Measurements from ENCODE around the gene CCDC12.
"Not testable (repeated sequence)": the region's sequence is repeated elsewhere in the genome, so short reads cannot be mapped to it uniquely, and the experiment has no call there.

Gene CCDC12

DNA sequence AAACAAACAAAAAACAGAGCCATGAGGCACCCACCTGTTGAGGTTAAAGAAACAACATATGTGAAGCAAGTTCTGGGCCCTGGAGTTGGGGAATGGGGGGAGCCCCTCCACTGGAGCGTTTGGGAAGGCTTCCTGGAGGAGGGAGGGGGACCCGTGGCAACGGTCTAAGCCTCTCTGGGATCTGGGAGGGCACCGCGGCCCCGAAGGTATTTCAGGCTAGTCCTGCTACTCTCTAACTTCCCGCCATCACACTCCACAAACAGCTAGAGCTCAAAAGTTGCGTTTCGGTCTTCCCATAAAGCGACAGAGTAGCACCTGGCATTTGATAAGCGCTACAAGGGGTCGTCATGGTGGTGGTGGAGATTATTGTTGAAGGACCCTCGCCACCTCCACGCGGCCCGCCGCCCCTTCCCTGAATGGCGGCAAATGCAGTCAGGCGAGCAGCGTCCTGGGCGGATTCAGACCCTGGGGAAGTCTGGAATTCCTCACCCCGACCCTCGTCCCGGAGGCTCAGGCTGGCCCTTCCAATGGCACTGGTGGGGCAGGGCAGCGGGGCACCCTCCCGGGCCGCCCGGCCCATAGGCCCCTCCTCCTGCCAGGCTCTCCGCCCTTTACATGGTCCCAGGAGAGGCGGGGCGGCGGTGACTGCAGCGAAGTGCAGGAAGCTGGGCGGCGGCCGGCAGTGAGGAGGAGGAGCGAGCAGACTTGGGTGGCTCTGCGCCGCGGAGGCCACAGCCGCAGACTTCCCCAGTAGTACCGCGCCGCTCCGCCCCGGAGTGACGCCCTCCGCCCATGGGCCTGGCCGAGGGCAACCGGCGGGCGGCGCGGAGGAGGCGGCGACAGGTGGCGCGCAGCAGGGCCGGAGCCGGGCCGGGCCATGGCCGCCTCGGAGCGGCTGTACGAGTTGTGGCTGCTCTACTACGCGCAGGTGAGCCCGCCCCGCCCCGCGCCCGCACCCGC, 2.7 kb upstream of the CCDC12 start, which contains the start of gene NBEAL2:
Gene NBEAL2 (plus strand): TSS at position 682 of the 960 bp plus-strand sequence. CDS start 196 bp downstream, at position 878.
- peak; percentile 87 for FAIRE-seq

GRCh38 chr3:46978381-46978780, 1.8 kb upstream of the CCDC12 start:
- no peak for FAIRE-seq

DNA sequence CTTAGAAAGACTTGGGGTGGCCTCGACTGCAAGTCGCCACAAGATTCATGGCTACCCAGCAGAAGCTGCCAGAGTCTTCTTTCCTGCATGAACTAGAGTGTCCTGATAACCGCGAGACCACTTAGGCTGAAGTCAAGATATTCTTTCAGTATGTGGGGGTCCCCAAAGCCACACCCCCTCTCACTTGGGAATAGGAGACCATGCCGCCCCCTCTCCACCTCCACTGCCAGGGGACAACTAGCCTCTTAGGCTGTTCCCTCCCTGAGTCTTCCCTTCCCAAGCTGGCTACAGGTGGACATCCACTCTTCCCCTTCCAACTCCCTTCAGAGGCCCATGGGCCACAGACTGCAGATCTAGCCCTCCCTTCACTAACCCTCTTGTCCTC, 1.3 kb upstream of the CCDC12 start:
- FAIRE-seq: no peak

- FAIRE-seq: no peak
Observed at GRCh38 chr3:46974421-46975171, 1.9 kb downstream of the CCDC12 start.

- no peak for FAIRE-seq
Observed at GRCh38 chr3:46972396-46972795, 4.1 kb downstream of the CCDC12 start.

- FAIRE-seq: no peak
Observed at GRCh38 chr3:46971742-46972141, 4.8 kb downstream of the CCDC12 start.

- no peak for FAIRE-seq
Observed at GRCh38 chr3:46971151-46971550, 5.4 kb downstream of the CCDC12 start.

DNA sequence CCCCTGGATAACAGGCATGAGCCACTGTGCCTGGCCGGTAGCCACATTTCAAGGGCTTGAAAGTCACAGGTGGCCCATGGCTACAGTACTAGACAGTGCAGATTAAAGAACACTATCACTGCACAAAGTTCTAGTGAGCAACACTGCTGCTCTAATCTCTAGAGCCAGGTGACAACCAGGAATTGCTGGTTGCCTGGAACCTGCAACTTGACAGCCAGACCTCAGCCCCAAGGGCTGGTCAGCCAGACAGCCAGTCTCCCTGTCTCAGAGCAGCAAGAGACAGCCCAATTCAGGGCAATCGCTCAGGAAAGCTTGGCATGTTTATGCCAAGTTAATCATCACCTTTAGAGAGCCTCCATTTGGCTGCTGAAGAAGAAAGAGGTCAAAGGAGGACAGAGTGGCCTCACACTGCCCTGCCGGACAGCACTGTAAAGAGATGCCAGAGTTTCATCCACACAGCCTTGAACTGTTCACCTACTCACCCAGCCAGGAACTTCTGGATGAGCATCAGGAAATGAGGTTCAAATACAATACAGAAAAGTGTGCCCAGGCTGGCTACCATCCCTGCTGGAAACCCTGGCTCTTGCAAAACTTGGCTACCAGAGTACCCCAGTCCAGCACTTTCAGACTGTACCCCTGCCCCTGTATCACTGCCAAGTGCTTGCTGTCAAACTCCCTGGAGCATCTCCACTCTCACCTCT, 6.0 kb downstream of the CCDC12 start:
- no peak for FAIRE-seq

GRCh38 chr3:46968783-46969428, 7.6 kb downstream of the CCDC12 start:
- FAIRE-seq: no peak

GRCh38 chr3:46966811-46967210, 9.7 kb downstream of the CCDC12 start:
- no peak for FAIRE-seq

DNA sequence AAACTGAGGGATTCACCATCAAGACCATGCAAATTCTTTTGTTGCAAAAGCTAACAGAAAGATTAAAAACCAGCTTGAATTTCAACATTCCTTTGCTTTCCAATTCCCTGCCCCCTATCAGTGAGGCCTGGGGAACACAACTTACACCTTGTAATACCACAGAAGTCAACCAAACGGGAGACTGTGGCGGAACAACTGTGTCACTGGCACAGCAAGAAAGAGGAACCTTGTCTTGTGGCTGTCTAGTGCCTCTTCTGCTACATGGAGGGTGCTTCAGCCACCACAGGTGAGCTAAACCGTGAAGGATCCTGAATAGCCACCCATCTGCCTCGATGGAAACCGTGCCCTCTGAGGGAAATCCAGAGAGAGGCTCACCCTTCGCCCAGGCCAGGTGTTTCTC, 11.4 kb downstream of the CCDC12 start:
- no peak for FAIRE-seq

DNA sequence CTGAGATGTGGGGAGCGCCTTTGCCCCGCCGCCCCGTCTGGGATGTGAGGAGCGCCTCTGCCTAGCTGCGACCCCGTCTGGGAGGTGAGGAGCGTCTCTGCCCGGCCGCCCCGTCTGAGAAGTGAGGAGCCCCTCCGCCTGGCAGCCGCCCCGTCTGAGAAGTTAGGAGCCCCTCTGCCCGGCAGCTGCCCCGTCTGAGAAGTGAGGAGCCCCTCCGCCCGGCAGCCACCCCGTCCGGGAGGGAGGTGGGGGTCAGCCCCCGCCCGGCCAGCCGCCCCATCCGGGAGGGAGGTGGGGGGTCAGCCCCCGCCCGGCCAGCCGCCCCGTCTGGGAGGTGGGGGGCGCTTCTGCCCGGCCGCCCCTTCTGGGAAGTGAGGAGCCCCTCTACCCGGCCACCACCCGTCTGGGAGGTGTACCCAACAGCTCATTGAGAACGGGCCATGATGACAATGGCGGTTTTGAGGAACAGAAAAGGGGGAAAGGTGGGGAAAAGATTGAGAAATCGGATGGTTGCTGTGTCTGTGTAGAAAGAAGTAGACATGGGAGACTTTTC, 12.4 kb downstream of the CCDC12 start:
- FAIRE-seq: not testable (repeated sequence)

DNA sequence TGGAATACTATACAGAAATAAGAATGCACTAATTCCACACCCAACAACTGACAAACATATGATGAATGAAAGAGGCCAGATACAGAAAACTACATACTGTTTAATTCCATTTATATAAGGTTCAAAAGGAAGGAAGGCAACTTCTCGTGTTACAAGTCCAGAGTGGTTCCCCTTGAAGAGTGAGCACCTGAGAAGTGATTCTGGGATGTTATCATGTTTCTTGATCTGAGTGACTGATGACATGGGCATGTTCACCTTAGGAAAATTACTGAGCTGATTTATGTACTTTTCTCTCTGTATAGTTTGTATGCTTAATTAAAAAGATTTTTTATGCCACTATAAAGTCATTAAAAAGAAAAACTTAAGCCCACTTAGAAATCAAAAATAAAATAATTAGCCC, 13.6 kb downstream of the CCDC12 start:
- FAIRE-seq: no peak

- no peak for FAIRE-seq
Observed at GRCh38 chr3:46962427-46962826, 14.1 kb downstream of the CCDC12 start.

GRCh38 chr3:46960835-46961234, 15.7 kb downstream of the CCDC12 start:
- FAIRE-seq: no peak

GRCh38 chr3:46960081-46960701, 16.4 kb downstream of the CCDC12 start:
- no peak for FAIRE-seq

DNA sequence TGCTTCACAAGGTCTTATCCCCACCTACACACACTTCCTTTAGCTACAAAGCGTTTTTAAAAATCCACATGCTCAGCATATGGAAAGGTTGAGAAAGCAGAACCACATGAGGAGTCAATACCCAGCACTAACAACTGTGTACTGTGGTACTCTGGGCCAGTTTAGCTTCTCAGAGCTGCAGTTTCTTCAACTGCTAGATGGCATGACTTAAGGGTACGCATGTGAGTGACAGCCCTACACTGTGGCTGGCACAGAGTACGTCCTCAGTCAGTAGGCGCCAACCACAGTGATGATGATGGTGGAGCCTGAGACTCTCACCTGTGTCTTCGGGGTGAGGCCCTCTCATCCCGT, 17.4 kb downstream of the CCDC12 start:
- FAIRE-seq: no peak

GRCh38 chr3:46958467-46959160, 17.9 kb downstream of the CCDC12 start:
- no peak for FAIRE-seq

- FAIRE-seq: no peak
Observed at GRCh38 chr3:46957092-46957820, 19.3 kb downstream of the CCDC12 start.

DNA sequence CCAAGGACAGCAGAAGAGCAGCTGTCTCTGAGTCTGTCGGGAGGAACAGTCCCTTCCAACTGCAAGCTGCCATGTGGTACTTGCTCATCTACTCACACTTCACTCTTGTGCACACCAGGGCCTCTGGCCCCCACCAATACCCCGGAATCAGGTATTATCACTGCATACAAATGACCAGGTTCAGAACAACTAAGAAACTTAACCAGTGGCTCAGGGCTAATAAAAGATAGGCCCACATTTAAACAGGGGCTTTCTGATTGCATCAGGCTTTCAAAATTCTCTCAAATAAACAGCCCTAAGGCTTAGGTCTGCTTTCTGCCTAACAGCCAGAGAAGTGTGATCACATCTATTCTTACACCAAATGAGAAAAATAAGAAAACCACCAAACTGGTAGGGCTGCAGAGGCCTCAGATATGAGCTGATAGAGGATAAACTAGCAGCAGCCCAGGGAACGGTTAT, 20.7 kb downstream of the CCDC12 start:
- no peak for FAIRE-seq

DNA sequence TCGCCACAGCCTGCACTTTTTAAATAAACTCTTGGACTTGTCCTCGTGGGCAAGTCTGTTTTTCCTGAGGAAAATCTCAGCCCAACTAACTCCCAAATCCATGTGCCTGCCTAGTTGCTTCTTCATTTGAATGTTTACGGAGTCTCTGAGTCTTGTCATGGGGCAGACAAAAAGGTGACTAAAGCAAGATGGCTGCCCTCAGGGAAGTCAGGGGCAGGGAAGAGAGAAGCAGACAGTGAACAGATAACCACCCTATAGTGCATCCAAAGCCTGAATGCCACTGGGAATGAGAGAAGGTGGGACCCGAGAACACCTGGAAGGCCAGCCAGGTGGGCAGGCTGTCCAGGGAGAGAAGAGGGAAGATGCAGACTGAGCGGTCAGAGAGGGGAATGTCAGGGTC, 21.4 kb downstream of the CCDC12 start:
- no peak for FAIRE-seq
